GM18511 (cell line): ENCODE data around the gene MAN1B1.
"Not testable (repeated sequence)": the region's sequence is repeated elsewhere in the genome, so short reads cannot be mapped to it uniquely, and the experiment has no call there.

Source experiments
- ATAC-seq: cut with Tn5 transposase; IDR thresholded peaks from one replicate; pipeline ENCODE4 v1.9.1; 2021; ENCODE audit warnings: mild to moderate bottlenecking, moderate library complexity; ENCODE audit not compliant: unreplicated experiment

MAN1B1 gene

GRCh38 chr9:137052293-137052692 is 34.5 kb upstream of the MAN1B1 start:
- ATAC-seq, result no peak

GRCh38 chr9:137052998-137053943 is 33.5 kb upstream of the MAN1B1 start:
- no peak for ATAC-seq

GRCh38 chr9:137053944-137054931 is 32.5 kb upstream of the MAN1B1 start, which contains the start of gene ENTPD2:
Gene ENTPD2 (minus strand): TSS chr9:137054061. CDS start chr9:137053997, 64 bp downstream.
- ATAC-seq, result no peak

GRCh38 chr9:137054932-137055384 is 31.8 kb upstream of the MAN1B1 start:
- ATAC-seq, result no peak

- ATAC-seq, result no peak
Measured at GRCh38 chr9:137055385-137056364, 31.1 kb upstream of the MAN1B1 start.

GRCh38 chr9:137056739-137057415 is 29.9 kb upstream of the MAN1B1 start:
- no peak for ATAC-seq

- no peak for ATAC-seq
Measured at GRCh38 chr9:137057545-137057944, 29.2 kb upstream of the MAN1B1 start.

- ATAC-seq, result no peak
Measured at GRCh38 chr9:137058521-137059234, 28.1 kb upstream of the MAN1B1 start.

- no peak for ATAC-seq
Measured at GRCh38 chr9:137062384-137062783, 24.4 kb upstream of the MAN1B1 start.

GRCh38 chr9:137062798-137063197 is 24.0 kb upstream of the MAN1B1 start:
- ATAC-seq, result not testable (repeated sequence)

GRCh38 chr9:137063311-137064026 is 23.3 kb upstream of the MAN1B1 start:
- no peak for ATAC-seq

- ATAC-seq, result no peak
Measured at GRCh38 chr9:137064027-137064879, 22.5 kb upstream of the MAN1B1 start.

- no peak for ATAC-seq
Measured at GRCh38 chr9:137064880-137065164, 22.0 kb upstream of the MAN1B1 start.

- no peak for ATAC-seq
Measured at GRCh38 chr9:137065336-137065967, 21.3 kb upstream of the MAN1B1 start.

- no peak for ATAC-seq
Measured at GRCh38 chr9:137066096-137066861, 20.5 kb upstream of the MAN1B1 start.

GRCh38 chr9:137067860-137068538 is 18.8 kb upstream of the MAN1B1 start:
- ATAC-seq, result peak; percentile 54
